ENCODE measurements around the gene POLD4.

The POLD4 gene

GRCh38 chr11:67387518-67387917, 34.2 kb upstream of the POLD4 start:
- no peak for DNase-seq

GRCh38 chr11:67387069-67387468, 33.7 kb upstream of the POLD4 start:
- DNase-seq = no peak

GRCh38 chr11:67384851-67385366, 31.6 kb upstream of the POLD4 start:
- no peak for DNase-seq

GRCh38 chr11:67382276-67383136, 29.2 kb upstream of the POLD4 start:
- peak; percentile 82 for DNase-seq

- DNase-seq = no peak
Observed at GRCh38 chr11:67381244-67381972, 28.1 kb upstream of the POLD4 start.

- no peak for DNase-seq
Observed at GRCh38 chr11:67379061-67380058, 26.0 kb upstream of the POLD4 start.

- DNase-seq = no peak
Observed at GRCh38 chr11:67378544-67378943, 25.2 kb upstream of the POLD4 start.

- DNase-seq = no peak
Observed at GRCh38 chr11:67376873-67377808, 23.8 kb upstream of the POLD4 start.

GRCh38 chr11:67376063-67376820, 22.9 kb upstream of the POLD4 start:
- no peak for DNase-seq

- no peak for DNase-seq
Observed at GRCh38 chr11:67375320-67376055, 22.1 kb upstream of the POLD4 start.

GRCh38 chr11:67374571-67375281, 21.4 kb upstream of the POLD4 start:
- DNase-seq = no peak

- DNase-seq = peak; percentile 75
Observed at GRCh38 chr11:67373648-67374570, 20.6 kb upstream of the POLD4 start.

GRCh38 chr11:67372993-67373647, 19.8 kb upstream of the POLD4 start, which contains the start of gene CLCF1:
CLCF1 (minus strand) TSS chr11:67373598; CDS start chr11:67373539, 59 bp downstream.
- peak; percentile 75 for DNase-seq

- no peak for DNase-seq
Observed at GRCh38 chr11:67372321-67372992, 19.1 kb upstream of the POLD4 start.

- DNase-seq = no peak
Observed at GRCh38 chr11:67371911-67372320, 18.6 kb upstream of the POLD4 start.

- no peak for DNase-seq
Observed at GRCh38 chr11:67371189-67371910, 18.0 kb upstream of the POLD4 start.

All from left hindlimb (tissue), 1 donor.